H1 (cell line): ENCODE data around the gene PTGES2. TPM values are rescaled to one million over a fixed set of nuclear protein-coding genes. Genes with fewer than 3 reads are reported as not detected.

Experiments used
- CTCF ChIA-PET: fragments of 300-600 bp; sonication (Branson Sonifier 250); formaldehyde crosslinking; loops from one replicate; lab custom pipeline; 2021; ENCODE audit not compliant: partially characterized antibody; lab: Charles Lee
- POLR2A ChIA-PET: fragments of 300-600 bp; sonication (Branson Sonifier 250); formaldehyde crosslinking; loops from one replicate; lab custom pipeline; 2021; ENCODE audit warnings: inconsistent platforms; ENCODE audit not compliant: partially characterized antibody; lab: Charles Lee
- DNase-seq, 2 experiments: peaks; one replicate each; pipeline versions ENCODE4 v3.0.0 to v3.0.0-alpha.2; 2010 to 2022; ENCODE audit warnings: low spot score in 2 of 2, low read depth in 1 of 2, mixed read lengths in 1 of 2
- FAIRE-seq: peaks from 2 replicates; lab custom pipeline; 2011; peaks lifted over from hg19 to GRCh38; lab: Jason Lieb, UNC
- H2AFZ ChIP-seq: 2 replicates; pipeline ENCODE4 v1.8.1; 2012; ENCODE audit warnings: low read length, inconsistent platforms
- H2AK5ac ChIP-seq: 2 replicates; pipeline ENCODE4 v1.6.1; 2013; ENCODE audit warnings: low read depth, low read length
- H2BK120ac ChIP-seq: replicated peaks from 2 replicates; pipeline ENCODE3; 2013; ENCODE audit warnings: low read depth, low read length, inconsistent platforms
- H2BK12ac ChIP-seq: 2 replicates; pipeline ENCODE4 v1.6.1; 2013; ENCODE audit warnings: low read depth, low read length
- H2BK15ac ChIP-seq: 2 replicates; pipeline ENCODE4 v1.6.1; 2013; ENCODE audit warnings: low read length
- H2BK20ac ChIP-seq: 2 replicates; pipeline ENCODE4 v1.6.1; 2013; ENCODE audit warnings: low read length
- H2BK5ac ChIP-seq: 2 replicates; pipeline ENCODE4 v1.6.1; 2013; ENCODE audit warnings: low read depth, low read length
- H3K14ac ChIP-seq: 2 replicates; pipeline ENCODE4 v1.6.1; 2013; ENCODE audit warnings: inconsistent platforms; ENCODE audit not compliant: insufficient read length
- H3K18ac ChIP-seq: 2 replicates; pipeline ENCODE4 v1.6.1; 2013; ENCODE audit warnings: low read length; ENCODE audit errors: extremely low read depth
- H3K23ac ChIP-seq: 2 replicates; pipeline ENCODE4 v1.6.1; 2013; ENCODE audit warnings: inconsistent platforms; ENCODE audit not compliant: insufficient read length
- H3K23me2 ChIP-seq: 2 replicates; pipeline ENCODE4 v1.6.1; 2013; ENCODE audit warnings: low read depth, low read length
- H3K27ac ChIP-seq: 2 replicates; pipeline ENCODE4 v1.6.1; 2011; ENCODE audit warnings: low read depth, low read length, inconsistent platforms
- H3K27me3 ChIP-seq, 4 experiments: replicated peaks in 1 of 4; 1 replicate in 1 of 4; 2 replicates in 3 of 4; pipeline versions ENCODE4 v1.6.1 to v1.8.1; 2011 to 2013; ENCODE audit warnings: low read length in 3 of 4, mild to moderate bottlenecking in 3 of 4, inconsistent platforms in 2 of 4, mixed read lengths in 2 of 4, moderate library complexity in 1 of 4; ENCODE audit not compliant: control insufficient read depth in 3 of 4, insufficient read depth in 3 of 4; ENCODE audit errors: extremely low read depth in 1 of 4
- H3K36me3 ChIP-seq, 4 experiments: 2 replicates each; pipeline versions ENCODE4 v1.6.1 to v1.8.1; 2011 to 2013; ENCODE audit warnings: mild to moderate bottlenecking in 4 of 4, low read length in 3 of 4, moderate library complexity in 2 of 4, control low read depth in 1 of 4, inconsistent platforms in 1 of 4; ENCODE audit not compliant: insufficient read depth in 4 of 4, control insufficient read depth in 2 of 4
- H3K4ac ChIP-seq: replicated peaks from 2 replicates; pipeline ENCODE3; 2013; ENCODE audit warnings: low read length, low read depth, mixed read lengths, inconsistent platforms; ENCODE audit not compliant: insufficient read length
- H3K4me1 ChIP-seq, 4 experiments: replicated peaks in 1 of 4; 1 replicate in 1 of 4; 2 replicates in 3 of 4; pipeline versions ENCODE4 v1.6.1 to v1.8.1; 2011 to 2013; ENCODE audit warnings: low read length in 3 of 4, inconsistent platforms in 2 of 4, mixed read lengths in 1 of 4; ENCODE audit not compliant: insufficient read depth in 4 of 4, control insufficient read depth in 3 of 4
- H3K4me2 ChIP-seq, 2 experiments: 2 replicates each; pipeline versions ENCODE4 v1.6.1 to v1.8.1; 2011 to 2013; ENCODE audit warnings: low read depth in 2 of 2, low read length in 2 of 2, control low read depth in 1 of 2, inconsistent platforms in 1 of 2, mild to moderate bottlenecking in 1 of 2; ENCODE audit not compliant: insufficient read depth in 1 of 2
- H3K4me3 ChIP-seq, 4 experiments: fragments of 200-600, 300-600 bp in 1 of 4; sonication (generic), shearing (Covaris generic), sonication (Bioruptor Twin) in 1 of 4; 2 replicates each; pipeline versions ENCODE4 v1.5.1 to v1.8.1; 2011 to 2016; ENCODE audit warnings: low read length in 4 of 4, low read depth in 3 of 4, control low read depth in 2 of 4, inconsistent platforms in 2 of 4, mild to moderate bottlenecking in 2 of 4, mixed read lengths in 1 of 4, moderate library complexity in 1 of 4; ENCODE audit not compliant: insufficient read depth in 2 of 4; ENCODE audit errors: extremely low read depth in 1 of 4
- H3K56ac ChIP-seq: replicated peaks from 2 replicates; pipeline ENCODE3; 2013; ENCODE audit warnings: low read depth, mild to moderate bottlenecking, mixed read lengths, low read length, inconsistent platforms; ENCODE audit not compliant: insufficient read length
- H3K79me1 ChIP-seq: 2 replicates; pipeline ENCODE4 v1.6.1; 2013; ENCODE audit warnings: low read depth, low read length, control low read depth
- H3K79me2 ChIP-seq, 2 experiments: 2 replicates each; pipeline versions ENCODE4 v1.6.1 to v1.8.1; 2012 to 2013; ENCODE audit warnings: low read length in 2 of 2, mild to moderate bottlenecking in 2 of 2, inconsistent platforms in 1 of 2; ENCODE audit not compliant: insufficient read depth in 2 of 2, control insufficient read depth in 1 of 2
- H3K9ac ChIP-seq, 4 experiments: replicated peaks in 1 of 4; 1 replicate in 1 of 4; 2 replicates in 3 of 4; pipeline versions ENCODE4 v1.6.1 to v1.8.1; 2011 to 2013; ENCODE audit warnings: low read depth in 3 of 4, low read length in 3 of 4, control low read depth in 2 of 4, mild to moderate bottlenecking in 2 of 4, moderate library complexity in 2 of 4, inconsistent platforms in 1 of 4; ENCODE audit errors: extremely low read depth in 1 of 4
- H3K9me3 ChIP-seq, 2 experiments: 2 replicates each; pipeline versions ENCODE4 v1.6.1 to v1.8.1; 2012 to 2013; ENCODE audit warnings: mild to moderate bottlenecking in 2 of 2, moderate library complexity in 2 of 2, control low read depth in 1 of 2, inconsistent platforms in 1 of 2, low read depth in 1 of 2, low read length in 1 of 2, mixed read lengths in 1 of 2; ENCODE audit not compliant: insufficient read depth in 2 of 2
- H4K20me1 ChIP-seq, 2 experiments: replicated peaks in 1 of 2; 2 replicates each; pipeline versions ENCODE3 to v1.8.1; 2011 to 2013; ENCODE audit warnings: inconsistent platforms in 2 of 2, low read length in 2 of 2, mild to moderate bottlenecking in 1 of 2; ENCODE audit not compliant: insufficient read depth in 2 of 2, control insufficient read depth in 1 of 2
- H4K5ac ChIP-seq: 2 replicates; pipeline ENCODE4 v1.6.1; 2013; ENCODE audit warnings: low read length, low read depth, mixed read lengths, inconsistent platforms; ENCODE audit not compliant: insufficient read length
- H4K8ac ChIP-seq: 2 replicates; pipeline ENCODE4 v1.8.0; 2013; ENCODE audit warnings: mild to moderate bottlenecking, moderate library complexity, low read length, inconsistent platforms; ENCODE audit not compliant: insufficient read depth; ENCODE audit errors: extremely low read depth
- H4K91ac ChIP-seq: replicated peaks from 2 replicates; pipeline ENCODE3; 2013; ENCODE audit warnings: low read length, mixed read lengths, inconsistent platforms; ENCODE audit not compliant: insufficient read length
- CHD1 ChIP-seq: IDR thresholded peaks from 2 replicates; pipeline ENCODE4 v1.6.1; 2012; ENCODE audit warnings: low read depth, low read length, improper control_type of control experiment
- WGBS, 2 experiments: shearing (Covaris generic) in 1 of 2; methylation state at CpG; one replicate each; pipeline versions ENCODE4 v1.1.6 to v1.1.7; 2013 to 2015; ENCODE audit warnings: low lambda C conversion rate in 2 of 2, mixed read lengths in 2 of 2, inconsistent platforms in 1 of 2, low coverage in 1 of 2, missing lambda C conversion rate in 1 of 2; ENCODE audit not compliant: insufficient replicate concordance in 2 of 2, insufficient coverage in 1 of 2, insufficient read length in 1 of 2; ENCODE audit errors: extremely low coverage in 1 of 2, missing lambda C conversion rate in 1 of 2; 5-methylcytosine and 5-hydroxymethylcytosine counted together
- polyA plus RNA-seq, 7 experiments: library from polyadenylated mRNA; depleted of rRNA in 3 of 7; stranded (reverse) in 5 of 7; unstranded in 2 of 7; fragments of >200 nt in 5 of 7; fragments of 200-250 nt in 2 of 7; gene quantifications; 1 replicate in 5 of 7; 2 replicates in 1 of 7; 4 replicates in 1 of 7; pipeline versions ENCODE4 v1.2.1 to v1.2.3, GENCODE V29; 2011 to 2013; ENCODE audit warnings: missing spikeins in 2 of 7, mixed read lengths in 2 of 7
- total RNA-seq: library from RNA; stranded (reverse); fragmentation: NEBNext Ultra II Directional; extraction: Animal tissue kit (Norgen Biotek cat#: 25700); gene quantifications from 2 replicates; pipeline ENCODE4 v1.2.1, GENCODE V29; 2021

PTGES2 gene
- total and polyA plus RNA-seq, 2 of the 8 experiments (the other 6 are each of a cell fraction or from before 2014, with no cell fraction given) = 80.7 to 81.2 TPM

DNA sequence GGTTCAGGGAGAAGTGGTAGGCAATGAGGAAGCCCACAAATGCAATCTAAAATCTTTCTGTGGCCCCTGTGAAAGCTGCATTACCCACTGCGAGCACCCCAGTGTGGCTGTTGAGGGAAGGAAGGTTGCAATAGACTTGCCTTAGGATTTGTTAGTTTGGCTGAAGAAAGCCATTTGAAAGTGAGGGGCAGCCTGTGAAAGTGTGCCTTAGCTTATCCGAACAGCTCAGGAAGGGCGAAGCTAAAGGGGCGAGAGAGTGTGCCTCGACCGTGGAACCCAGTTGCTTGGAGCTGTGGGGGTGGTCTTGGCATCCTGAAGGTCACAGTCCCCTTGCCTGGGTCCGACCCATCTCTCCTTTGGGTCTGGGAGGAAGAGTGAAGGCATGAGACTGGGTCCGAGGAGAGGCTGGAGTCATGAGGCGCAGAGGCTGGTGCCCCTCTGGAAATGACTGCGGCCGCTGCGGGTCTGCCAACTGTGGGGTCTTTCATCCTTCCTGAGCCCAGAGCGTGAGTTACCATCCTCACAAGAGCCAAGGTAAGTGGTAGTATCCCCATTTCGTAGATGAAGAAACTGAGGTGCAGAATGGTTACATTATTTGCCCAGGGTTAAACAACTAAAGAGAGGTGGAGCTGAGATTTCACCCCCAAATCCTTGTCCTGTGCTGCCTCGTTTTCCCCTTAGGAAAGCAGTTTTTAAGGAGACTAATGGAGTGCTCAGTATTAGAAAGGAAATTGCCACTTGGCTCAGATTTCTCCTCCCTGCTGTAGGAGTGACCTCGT lies 35.1 kb downstream of the PTGES2 start:
- DNase-seq (no peak), FAIRE-seq (no peak)
- Histone ChIP-seq H2BK20ac (no peak overlapping the region), H3K36me3 (no peaks in the 10 kb centered on the region), H3K79me2 (peaks cover 0 to 24% of the 10 kb centered on the region in 2 experiments; a peak in 2 of 4 replicates), H2BK12ac (peak overlapping the region; percentile 71; the same call in 1 of the 2 replicates), H3K4me2 (no peak overlapping the region), H3K27me3 (no peaks in the 10 kb centered on the region), H4K20me1 (peaks cover 0 to 5% of the 10 kb centered on the region in 2 experiments), H3K14ac (no peak overlapping the region), H4K91ac (no peak overlapping the region), H2AFZ (no peak overlapping the region), H2BK5ac (peak overlapping the region; percentile 18; the same call in 1 of the 2 replicates), H4K8ac (no peak overlapping the region), H3K4ac (no peak overlapping the region), H3K9me3 (no peaks in the 10 kb centered on the region), H2BK15ac (no peak overlapping the region), H2AK5ac (no peak overlapping the region), H3K27ac (no peak overlapping the region), H3K4me1 (peaks cover 0 to 6% (median 3%) of the 10 kb centered on the region in 4 experiments; a peak in 5 of 7 replicates), H3K56ac (no peak overlapping the region), H3K9ac (no peak overlapping the region), H2BK120ac (no peak overlapping the region), H3K79me1 (peaks cover 14% of the 10 kb centered on the region), H3K23me2 (no peaks in the 10 kb centered on the region), H4K5ac (no peak overlapping the region), H3K23ac (no peak overlapping the region), H3K18ac (no peak overlapping the region), H3K4me3 (no peak overlapping the region)
- TF ChIP-seq CHD1 = no peak
- CTCF ChIA-PET = interaction anchor here (0.7 to 4.8 kb wide), 12 partner anchors 8 to 149 kb away, joined by 3 to 42 read pairs (median 4); no protein-coding TSS in a partner anchor
- POLR2A ChIA-PET = interaction anchor here (0.5 to 5.0 kb wide), 3 partner anchors 10 to 162 kb away, joined by 3 to 33 read pairs (median 3); partner anchors contain the start of gene PIP5KL1
- WGBS, 2 experiments = 83% methylated on average over 16 of the region's 16 CpGs; no CpG with 5 or more reads in 1 of the 2 experiments
